Bronchial epithelial cell (primary cell): ENCODE data around the gene LAMA3. TPM values are rescaled to one million over a fixed set of nuclear protein-coding genes. Genes with fewer than 3 reads are reported as not detected.

Experiments used
- DNase-seq: peaks from one replicate; pipeline ENCODE4 v3.0.0-alpha.2; 2010; ENCODE audit warnings: low read depth
- FAIRE-seq: peaks from 2 replicates; lab custom pipeline; 2011; peaks lifted over from hg19 to GRCh38; lab: Jason Lieb, UNC
- H3K27me3 ChIP-seq: 2 replicates; pipeline ENCODE4 v1.5.1; 2011; ENCODE audit warnings: low read length; ENCODE audit not compliant: control insufficient read depth, insufficient read depth
- H3K36me3 ChIP-seq: 2 replicates; pipeline ENCODE4 v1.5.1; 2011; ENCODE audit warnings: low read length; ENCODE audit not compliant: control insufficient read depth, insufficient read depth
- H3K4me3 ChIP-seq: 2 replicates; pipeline ENCODE4 v1.5.1; 2011; ENCODE audit warnings: mild to moderate bottlenecking, low read depth, low read length, control low read depth
- CTCF ChIP-seq: IDR thresholded peaks from 2 replicates; pipeline ENCODE4 v1.5.1; 2011; ENCODE audit warnings: mild to moderate bottlenecking, moderate library complexity, low read length, control low read depth, inconsistent platforms; ENCODE audit not compliant: insufficient read depth, severe bottlenecking
- total RNA-seq: library from RNA; depleted of rRNA; stranded (reverse); fragments of >200 nt; gene quantifications from 2 replicates; pipeline ENCODE4 v1.2.1, GENCODE V29; 2014

LAMA3 gene
- total RNA-seq, 1 donor from 2014 or later: 531 TPM

- no peaks in the 10 kb centered on the region for H3K27me3 ChIP-seq
- H3K36me3 ChIP-seq: peaks cover 21% of the 10 kb centered on the region
- FAIRE-seq: no peak
These were observed 243.3 kb downstream of the LAMA3 start for GRCh38 chr18:23932385-23933067.

GRCh38 chr18:23933407-23933806 is 244.2 kb downstream of the LAMA3 start:
- no peak for DNase-seq
- no peak for TF ChIP-seq CTCF
- Histone ChIP-seq H3K4me3 (no peak overlapping the region), H3K36me3 (peaks cover 20% of the 10 kb centered on the region), H3K27me3 (no peaks in the 10 kb centered on the region)
- no peak for FAIRE-seq

More at GRCh38 chr18:23932385-23933067, 243.3 kb downstream of the LAMA3 start:
- H3K4me3 ChIP-seq: no peak overlapping the region
- DNase-seq: no peak
- no peak for TF ChIP-seq CTCF

GRCh38 chr18:23934252-23934651 is 245.0 kb downstream of the LAMA3 start:
- H3K27me3 ChIP-seq: no peaks in the 10 kb centered on the region

GRCh38 chr18:23934863-23935262 is 245.6 kb downstream of the LAMA3 start:
- Histone ChIP-seq H3K36me3 (peaks cover 23% of the 10 kb centered on the region), H3K4me3 (no peak overlapping the region), H3K27me3 (no peaks in the 10 kb centered on the region)
- DNase-seq (no peak), FAIRE-seq (no peak)
- TF ChIP-seq CTCF: no peak

More at GRCh38 chr18:23934252-23934651, 245.0 kb downstream of the LAMA3 start:
- H3K4me3 ChIP-seq: no peak overlapping the region
- no peak for TF ChIP-seq CTCF
- DNase-seq: no peak
- H3K36me3 ChIP-seq: peaks cover 22% of the 10 kb centered on the region
- FAIRE-seq: no peak

GRCh38 chr18:23935804-23936203 is 246.6 kb downstream of the LAMA3 start:
- no peak for TF ChIP-seq CTCF
- FAIRE-seq (no peak), DNase-seq (no peak)
- no peaks in the 10 kb centered on the region for H3K27me3 ChIP-seq
- peaks cover 31% of the 10 kb centered on the region for H3K36me3 ChIP-seq
- H3K4me3 ChIP-seq: no peak overlapping the region
